ENCODE data around the gene CDC42BPG. TPM values are rescaled to one million over a fixed set of nuclear protein-coding genes. Genes with fewer than 3 reads are reported as not detected.

The CDC42BPG gene
- total RNA-seq, 1 experiment from 2014 or later = 24.9 TPM

DNA sequence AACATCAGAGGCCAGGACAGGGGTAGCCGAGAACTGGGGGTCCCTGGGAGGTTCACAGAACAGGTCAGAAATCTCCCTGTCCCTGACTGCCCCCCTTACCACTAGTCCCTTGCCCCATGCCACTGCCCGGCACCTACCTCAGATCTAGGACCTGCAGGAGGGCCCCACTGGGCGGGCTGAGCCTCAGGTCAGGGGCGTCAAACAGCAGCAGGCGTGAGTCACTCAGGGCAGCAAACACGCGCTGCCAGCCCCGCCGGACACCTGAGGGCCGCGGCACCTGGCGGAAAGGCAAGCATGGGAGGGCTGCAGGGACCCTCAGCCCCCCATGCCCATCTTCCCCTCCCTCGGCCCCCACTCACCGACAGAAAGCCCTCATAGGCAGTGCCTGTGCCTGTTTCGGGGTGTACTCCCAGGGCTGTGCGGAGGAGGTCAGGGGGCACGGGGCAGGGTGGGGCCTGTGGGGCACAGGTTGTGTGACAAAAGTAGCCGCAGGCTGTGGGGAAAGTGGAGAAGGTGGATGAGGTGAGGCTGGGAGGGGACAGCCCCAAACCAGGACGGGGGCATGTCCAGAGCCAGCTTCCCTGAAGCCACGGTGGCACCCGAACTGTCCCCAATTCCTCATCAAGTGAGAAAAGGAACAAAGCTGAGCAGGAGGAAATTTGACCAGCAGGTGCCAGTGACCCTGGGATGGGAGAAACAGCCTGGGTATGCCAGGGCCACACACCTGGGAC lies 11.8 kb downstream of the CDC42BPG start:
- H2BK5ac ChIP-seq (ENCODE audit: insufficient read length, low read length) = no peak overlapping the region
- H3K27ac ChIP-seq (ENCODE audit: insufficient read length, low read depth, low read length) = no peak overlapping the region
- no peaks in the 10 kb centered on the region for H3K9me3 ChIP-seq (ENCODE audit: control insufficient read depth, low read depth, low read length)
- H3K4me1 ChIP-seq (ENCODE audit: insufficient read depth, low read length) = no peaks in the 10 kb centered on the region
- no peak overlapping the region for H3K23ac ChIP-seq (ENCODE audit: insufficient read length, low read depth, low read length)
- no peaks in the 10 kb centered on the region for H3K23me2 ChIP-seq (ENCODE audit: insufficient read length, low read depth, low read length, poor library complexity, severe bottlenecking)
- H2AK5ac ChIP-seq (ENCODE audit: insufficient read length, low read length) = no peak overlapping the region
- no peak overlapping the region for H2AFZ ChIP-seq (ENCODE audit: low read length)
- no peak overlapping the region for H3K56ac ChIP-seq (ENCODE audit: insufficient read length, low read depth, low read length)
- H2BK15ac ChIP-seq (ENCODE audit: low read depth, low read length) = no peak overlapping the region
- no peak overlapping the region for H2BK20ac ChIP-seq (ENCODE audit: low read depth, low read length, poor library complexity, severe bottlenecking)
- Mint-ChIP-seq H3K27me3 (ENCODE audit: low read depth) (no peaks in the 10 kb centered on the region), H3K4me3 (no peak overlapping the region), H3K4me1 (no peaks in the 10 kb centered on the region), H3K36me3 (ENCODE audit: insufficient read depth in 1 of 3, low read depth in 3 of 3) (peaks cover 0 to 39% (median 20%) of the 10 kb centered on the region in 3 experiments; a peak in 4 of 7 replicates), H3K27ac (no peak overlapping the region), H3K9me3 (no peaks in the 10 kb centered on the region)
- no peaks in the 10 kb centered on the region for H3K79me2 ChIP-seq (ENCODE audit: insufficient read depth, low read length)
- H4K91ac ChIP-seq (ENCODE audit: insufficient read length, low read depth, low read length) = no peak overlapping the region
- H2BK120ac ChIP-seq (ENCODE audit: low read depth, low read length, poor library complexity, severe bottlenecking) = no peak overlapping the region
- DNase-seq = no peak
- no peak overlapping the region for H3K18ac ChIP-seq (ENCODE audit: insufficient read length, low read depth, low read length)
- H4K8ac ChIP-seq (replicated peaks; ENCODE audit: insufficient read length, low read depth, low read length) = no peak overlapping the region
- H3T11ph ChIP-seq (ENCODE audit: low read length) = no peak overlapping the region
- H3K27me3 ChIP-seq (ENCODE audit: insufficient read depth, low read length) = no peaks in the 10 kb centered on the region
- no peak overlapping the region for H3K4ac ChIP-seq (ENCODE audit: low read depth, low read length)
- H3K4me2 ChIP-seq (ENCODE audit: insufficient read depth, insufficient read length, low read length) = no peak overlapping the region
- H3K14ac ChIP-seq (ENCODE audit: insufficient read depth, low read length) = no peak overlapping the region
- no peak overlapping the region for H2BK12ac ChIP-seq (ENCODE audit: insufficient read length, low read depth, low read length)
- TF ChIP-seq, protein P1, sequence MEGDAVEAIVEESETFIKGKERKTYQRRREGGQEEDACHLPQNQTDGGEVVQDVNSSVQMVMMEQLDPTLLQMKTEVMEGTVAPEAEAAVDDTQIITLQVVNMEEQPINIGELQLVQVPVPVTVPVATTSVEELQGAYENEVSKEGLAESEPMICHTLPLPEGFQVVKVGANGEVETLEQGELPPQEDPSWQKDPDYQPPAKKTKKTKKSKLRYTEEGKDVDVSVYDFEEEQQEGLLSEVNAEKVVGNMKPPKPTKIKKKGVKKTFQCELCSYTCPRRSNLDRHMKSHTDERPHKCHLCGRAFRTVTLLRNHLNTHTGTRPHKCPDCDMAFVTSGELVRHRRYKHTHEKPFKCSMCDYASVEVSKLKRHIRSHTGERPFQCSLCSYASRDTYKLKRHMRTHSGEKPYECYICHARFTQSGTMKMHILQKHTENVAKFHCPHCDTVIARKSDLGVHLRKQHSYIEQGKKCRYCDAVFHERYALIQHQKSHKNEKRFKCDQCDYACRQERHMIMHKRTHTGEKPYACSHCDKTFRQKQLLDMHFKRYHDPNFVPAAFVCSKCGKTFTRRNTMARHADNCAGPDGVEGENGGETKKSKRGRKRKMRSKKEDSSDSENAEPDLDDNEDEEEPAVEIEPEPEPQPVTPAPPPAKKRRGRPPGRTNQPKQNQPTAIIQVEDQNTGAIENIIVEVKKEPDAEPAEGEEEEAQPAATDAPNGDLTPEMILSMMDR (conservative IDR thresholded peaks at IDR 0.05) = no peak
- H3K9ac ChIP-seq (ENCODE audit: extremely low read depth, insufficient read length, low read length) = no peak overlapping the region
- H4K20me1 ChIP-seq (ENCODE audit: control insufficient read depth, insufficient read depth, insufficient read length) = no peaks in the 10 kb centered on the region
- WGBS (ENCODE audit: extremely low coverage, insufficient read length, low lambda C conversion rate) = no CpG with 5 or more reads among the region's 21 CpGs
- no peaks in the 10 kb centered on the region for H3K79me1 ChIP-seq (ENCODE audit: insufficient read depth, low read depth, low read length, poor library complexity, severe bottlenecking)
- H4K5ac ChIP-seq (ENCODE audit: insufficient read length, low read depth, low read length) = no peak overlapping the region
